Panc1 (cell line): Measurements from ENCODE around the gene DOCK1. TPM values are rescaled to one million over a fixed set of nuclear protein-coding genes. Genes with fewer than 3 reads are reported as not detected.

Experiments used
- ATAC-seq: fragments of 200-7000 bp; cut with Tn5 transposase; 2 replicates; pipeline ENCODE4 v1.9.1; 2020; ENCODE audit warnings: mild to moderate bottlenecking, moderate library complexity
- BruUV-seq: library from RNA; stranded (reverse); fragments of 400-500 nt; replicated peaks from 2 replicates; lab custom pipeline; 2021; lab: Mats Ljungman, UMichigan
- CTCF ChIA-PET: fragments of 300-600 bp; sonication (Branson Sonifier 250); formaldehyde crosslinking; loops from one replicate; lab custom pipeline; 2022; ENCODE audit warnings: antibody characterized with exemption; lab: Charles Lee
- POLR2A ChIA-PET: fragments of 300-600 bp; sonication (Branson Sonifier 250); formaldehyde crosslinking; loops from one replicate; lab custom pipeline; 2022; ENCODE audit warnings: antibody characterized with exemption; lab: Charles Lee
- DNase-seq: peaks from one replicate; pipeline ENCODE4 v3.0.0-alpha.2; 2010; ENCODE audit warnings: low read depth, low spot score
- H3K27ac ChIP-seq: 2 replicates; pipeline ENCODE4 v1.5.1; 2011; ENCODE audit warnings: mild to moderate bottlenecking, low read length, inconsistent platforms
- H3K27me3 ChIP-seq: fragments of 200-500 bp; sonication (Bioruptor generic); 2 replicates; pipeline ENCODE4 v1.6.0; 2014; ENCODE audit warnings: low read length, inconsistent platforms; ENCODE audit not compliant: control insufficient read depth, insufficient read depth
- H3K36me3 ChIP-seq: fragments of 200-500 bp; sonication (Bioruptor generic); 2 replicates; pipeline ENCODE4 v1.5.1; 2014; ENCODE audit warnings: inconsistent platforms, mild to moderate bottlenecking, low read length, moderate library complexity; ENCODE audit not compliant: control insufficient read depth, insufficient read depth
- H3K4me1 ChIP-seq: 2 replicates; pipeline ENCODE4 v1.5.1; 2011; ENCODE audit warnings: inconsistent platforms, mild to moderate bottlenecking, low read length, moderate library complexity; ENCODE audit not compliant: control insufficient read depth, insufficient read depth
- H3K4me3 ChIP-seq, 2 experiments: 2 replicates each; pipeline ENCODE4 v1.5.1; 2011 to 2012; ENCODE audit warnings: low read depth in 2 of 2, low read length in 2 of 2, mild to moderate bottlenecking in 2 of 2, inconsistent platforms in 1 of 2, moderate library complexity in 1 of 2
- H3K9me3 ChIP-seq: fragments of 200-500 bp; sonication (Bioruptor generic); 2 replicates; pipeline ENCODE4 v1.5.1; 2014; ENCODE audit warnings: low read depth, mild to moderate bottlenecking, inconsistent platforms, low read length, moderate library complexity; ENCODE audit not compliant: control insufficient read depth, insufficient read depth
- CTCF ChIP-seq: fragments of 450-650 bp; IDR thresholded peaks from 2 replicates; pipeline ENCODE4 v1.5.1; 2017; ENCODE audit warnings: mild to moderate bottlenecking
- POLR2AphosphoS5 ChIP-seq: IDR thresholded peaks from 2 replicates; pipeline ENCODE4 v1.6.1; 2012; ENCODE audit warnings: mild to moderate bottlenecking, low read depth, low read length, moderate library complexity
- REST ChIP-seq, 2 experiments: IDR thresholded peaks; 2 replicates each; pipeline ENCODE4 v1.6.1; 2011 to 2012; ENCODE audit warnings: low read depth in 2 of 2, control low read depth in 1 of 2, low read length in 1 of 2, mild to moderate bottlenecking in 1 of 2, moderate library complexity in 1 of 2; ENCODE audit not compliant: insufficient read depth in 1 of 2
- SIN3A ChIP-seq: IDR thresholded peaks from 2 replicates; pipeline ENCODE4 v1.6.1; 2012; ENCODE audit warnings: low read depth, mild to moderate bottlenecking, low read length, moderate library complexity, borderline replicate concordance; ENCODE audit not compliant: insufficient read depth
- TCF7L2 ChIP-seq: IDR thresholded peaks from 2 replicates; pipeline ENCODE4 v1.6.1; 2011; ENCODE audit warnings: mild to moderate bottlenecking, low read depth, low read length, inconsistent platforms
- in situ Hi-C: cut with HindIII; loops from 2 replicates; pipeline ENCODE4 v1.10.0; 2016; ENCODE audit warnings: low sequenced_read_pairs, low pct_unique_long_range_greater_than_20kb
- intact Hi-C: fragments of 100-400 bp; cut with micrococcal nuclease; formaldehyde crosslinking; loops from one replicate; pipeline ENCODE4 v1.10.0; 2022; ENCODE audit not compliant: unreplicated experiment
- total RNA-seq: library from RNA; stranded (reverse); gene quantifications from one replicate; pipeline ENCODE4 v1.2.1, GENCODE V29; 2021; ENCODE audit not compliant: unreplicated experiment

Gene DOCK1
- total RNA-seq, 1 experiment from 2014 or later, result 67.6 TPM

- POLR2A ChIA-PET, result interaction anchor here (0.7 kb wide), 1 partner anchor 9 kb away, joined by 5 read pairs; no protein-coding TSS in a partner anchor
These were observed 397.1 kb downstream of the DOCK1 start for GRCh38 chr10:127302343-127302742.

DNA sequence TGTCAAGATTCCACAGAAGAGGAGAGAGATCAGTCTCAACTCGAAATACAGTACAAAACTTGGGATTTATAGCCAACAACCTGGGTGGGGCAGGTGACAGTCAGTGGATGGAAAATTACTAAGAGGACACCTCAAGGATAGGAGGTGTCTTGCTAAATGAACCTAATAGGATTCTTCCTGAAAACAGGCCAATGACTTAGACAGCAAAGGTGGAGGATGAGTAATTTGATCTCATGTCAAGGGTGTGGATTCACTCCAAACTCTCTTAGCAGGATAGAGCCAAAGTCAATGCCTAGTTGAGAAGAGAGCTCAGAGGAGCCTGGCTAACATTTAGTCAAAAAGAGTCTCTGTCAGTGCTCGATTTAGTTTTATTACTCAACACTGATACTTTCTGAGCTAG is 397.9 kb downstream of the DOCK1 start:
- in situ Hi-C loops, result no loop called here
- TF ChIP-seq TCF7L2 (no peak), REST (IDR thresholded peaks at IDR 0.05; ENCODE audit: insufficient read depth in 1 of 2, low read depth in 2 of 2, low read length in 1 of 2) (no peak), CTCF (no peak), SIN3A (no peak), POLR2AphosphoS5 (no peak)
- DNase-seq (no peak), ATAC-seq (no peak)
- Histone ChIP-seq H3K4me3 (no peak overlapping the region), H3K36me3 (no peaks in the 10 kb centered on the region), H3K27ac (no peak overlapping the region), H3K9me3 (no peaks in the 10 kb centered on the region), H3K4me1 (no peaks in the 10 kb centered on the region), H3K27me3 (no peaks in the 10 kb centered on the region)
- intact Hi-C loops, result no loop called here
- POLR2A ChIA-PET, result no interaction called here
- CTCF ChIA-PET, result no interaction called here
- BruUV-seq, result no TSS peak

More at GRCh38 chr10:127302343-127302742, 397.1 kb downstream of the DOCK1 start:
- TF ChIP-seq SIN3A, result no peak
- TF ChIP-seq REST (IDR thresholded peaks at IDR 0.05; ENCODE audit: insufficient read depth in 1 of 2, low read depth in 2 of 2, low read length in 1 of 2), result no peak
- TF ChIP-seq TCF7L2, result no peak
- TF ChIP-seq CTCF, result no peak
- Histone ChIP-seq H3K27ac (no peak overlapping the region), H3K27me3 (no peaks in the 10 kb centered on the region), H3K9me3 (no peaks in the 10 kb centered on the region), H3K4me3 (no peak overlapping the region), H3K4me1 (no peaks in the 10 kb centered on the region), H3K36me3 (no peaks in the 10 kb centered on the region)
- DNase-seq (no peak), ATAC-seq (no peak)
- no TSS peak for BruUV-seq
- in situ Hi-C loops, result no loop called here
- intact Hi-C loops, result no loop called here
- CTCF ChIA-PET, result no interaction called here
